ENCODE data around the gene TRIP12.

Gene TRIP12

GRCh38 chr2:229714736-229715541 lies 206.9 kb downstream of the TRIP12 start:
- Histone ChIP-seq H3K27ac (replicated peaks) (no peak overlapping the region), H3K4me3 (replicated peaks; ENCODE audit: insufficient read depth, low read length) (peak overlapping the region; percentile 33), H3K27me3 (ENCODE audit: insufficient read depth, poor library complexity, severe bottlenecking) (peaks cover 43% of the 10 kb centered on the region)
- peak in 1 of 2 experiments; percentile 42 for DNase-seq (ENCODE audit: low read depth in 1 of 2, low spot score in 1 of 2)
- TF ChIP-seq POLR2AphosphoS5 (IDR thresholded peaks at IDR 0.05; ENCODE audit: low read depth): no peak
- TF ChIP-seq SPI1 (IDR thresholded peaks at IDR 0.05; ENCODE audit: borderline replicate concordance, low read depth): no peak
- no peak for TF ChIP-seq CTCF (IDR thresholded peaks at IDR 0.05; ENCODE audit: insufficient read depth, low read length)
- TF ChIP-seq, protein P1, sequence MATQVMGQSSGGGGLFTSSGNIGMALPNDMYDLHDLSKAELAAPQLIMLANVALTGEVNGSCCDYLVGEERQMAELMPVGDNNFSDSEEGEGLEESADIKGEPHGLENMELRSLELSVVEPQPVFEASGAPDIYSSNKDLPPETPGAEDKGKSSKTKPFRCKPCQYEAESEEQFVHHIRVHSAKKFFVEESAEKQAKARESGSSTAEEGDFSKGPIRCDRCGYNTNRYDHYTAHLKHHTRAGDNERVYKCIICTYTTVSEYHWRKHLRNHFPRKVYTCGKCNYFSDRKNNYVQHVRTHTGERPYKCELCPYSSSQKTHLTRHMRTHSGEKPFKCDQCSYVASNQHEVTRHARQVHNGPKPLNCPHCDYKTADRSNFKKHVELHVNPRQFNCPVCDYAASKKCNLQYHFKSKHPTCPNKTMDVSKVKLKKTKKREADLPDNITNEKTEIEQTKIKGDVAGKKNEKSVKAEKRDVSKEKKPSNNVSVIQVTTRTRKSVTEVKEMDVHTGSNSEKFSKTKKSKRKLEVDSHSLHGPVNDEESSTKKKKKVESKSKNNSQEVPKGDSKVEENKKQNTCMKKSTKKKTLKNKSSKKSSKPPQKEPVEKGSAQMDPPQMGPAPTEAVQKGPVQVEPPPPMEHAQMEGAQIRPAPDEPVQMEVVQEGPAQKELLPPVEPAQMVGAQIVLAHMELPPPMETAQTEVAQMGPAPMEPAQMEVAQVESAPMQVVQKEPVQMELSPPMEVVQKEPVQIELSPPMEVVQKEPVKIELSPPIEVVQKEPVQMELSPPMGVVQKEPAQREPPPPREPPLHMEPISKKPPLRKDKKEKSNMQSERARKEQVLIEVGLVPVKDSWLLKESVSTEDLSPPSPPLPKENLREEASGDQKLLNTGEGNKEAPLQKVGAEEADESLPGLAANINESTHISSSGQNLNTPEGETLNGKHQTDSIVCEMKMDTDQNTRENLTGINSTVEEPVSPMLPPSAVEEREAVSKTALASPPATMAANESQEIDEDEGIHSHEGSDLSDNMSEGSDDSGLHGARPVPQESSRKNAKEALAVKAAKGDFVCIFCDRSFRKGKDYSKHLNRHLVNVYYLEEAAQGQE (IDR thresholded peaks at IDR 0.05; ENCODE audit: insufficient replicate concordance, low read depth): peak; percentile 94

DNA sequence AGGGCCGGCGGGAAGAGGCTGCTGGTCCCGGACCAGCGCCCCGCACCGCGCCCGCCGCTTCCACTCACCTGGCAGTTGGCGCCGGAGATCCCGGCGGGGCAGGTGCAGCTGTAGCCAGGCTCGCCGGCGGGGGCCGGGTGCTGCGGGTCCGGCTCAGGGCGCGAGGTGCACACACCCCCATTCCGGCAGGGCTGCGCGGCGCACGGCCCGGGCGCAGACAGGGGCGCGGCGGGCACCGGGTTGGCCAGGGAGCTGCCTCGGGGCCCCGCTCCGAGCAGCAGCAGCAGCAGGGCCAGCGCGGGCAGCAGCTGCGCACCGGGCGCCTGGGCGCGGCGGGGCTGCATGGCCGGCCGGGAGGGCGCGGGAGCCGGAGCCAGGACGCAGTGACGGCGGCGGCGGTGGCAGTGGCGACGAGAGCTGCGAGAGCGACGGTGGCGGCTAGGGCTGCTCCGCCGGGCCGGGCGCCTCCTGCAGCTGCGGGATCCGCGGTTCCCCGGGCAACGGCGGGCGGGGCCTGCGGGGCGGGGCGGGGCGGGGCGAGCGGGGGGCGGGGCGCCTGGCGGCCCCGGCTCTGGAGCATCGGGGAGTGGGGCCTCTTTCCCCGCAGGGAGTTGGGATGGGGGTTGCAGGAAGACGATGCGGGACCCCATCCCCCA lies 207.6 kb downstream of the TRIP12 start, which contains the start of gene DNER:
Gene DNER (minus strand): TSS at position 476 of the 656 bp plus-strand sequence. CDS start 132 bp downstream, at position 344.
- Histone ChIP-seq H3K27me3 (ENCODE audit: insufficient read depth, poor library complexity, severe bottlenecking) (peaks cover 44% of the 10 kb centered on the region), H3K4me3 (replicated peaks; ENCODE audit: insufficient read depth, low read length) (peak within 1 kb of the TSS; percentile 33), H3K27ac (replicated peaks) (no peak within 1 kb of the TSS)
- TF ChIP-seq SPI1 (IDR thresholded peaks at IDR 0.05; ENCODE audit: borderline replicate concordance, low read depth): no peak
- TF ChIP-seq, protein P1 (IDR thresholded peaks at IDR 0.05; ENCODE audit: insufficient replicate concordance, low read depth): no peak
- TF ChIP-seq CTCF (IDR thresholded peaks at IDR 0.05; ENCODE audit: insufficient read depth, low read length): no peak
- no peak for TF ChIP-seq GABPA (IDR thresholded peaks at IDR 0.05; ENCODE audit: low read depth)
- TF ChIP-seq POLR2AphosphoS5 (IDR thresholded peaks at IDR 0.05; ENCODE audit: low read depth): no peak
- peak in 1 of 2 experiments; percentile 32 for DNase-seq (ENCODE audit: low read depth in 1 of 2, low spot score in 1 of 2)
